ENCODE results near the gene PIH1D2. TPM values are rescaled to one million over a fixed set of nuclear protein-coding genes. Genes with fewer than 3 reads are reported as not detected.

The PIH1D2 gene
- total and polyA plus RNA-seq, 2 donors (not counting 3 experiments of a cell fraction or from before 2014, with no cell fraction given), result 0.51 to 1.3 TPM

DNA sequence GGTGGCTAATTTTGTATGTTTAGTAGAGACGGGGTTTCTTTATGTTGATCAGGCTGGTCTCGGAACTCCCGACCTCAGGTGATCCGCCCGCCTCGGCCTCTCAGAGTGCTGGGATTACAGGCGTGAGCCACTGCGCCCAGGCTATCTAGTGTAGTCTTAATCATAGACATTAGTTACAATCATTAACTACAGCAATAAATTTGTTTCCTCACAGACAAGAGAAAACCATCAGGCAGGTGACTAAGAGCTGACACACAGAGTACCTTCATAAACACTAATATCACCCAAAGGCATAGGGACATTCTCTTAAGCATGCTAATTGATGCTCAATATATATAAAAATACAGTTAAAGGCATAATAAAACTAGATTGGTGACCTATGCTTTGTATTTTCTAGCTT, 32.3 kb upstream of the PIH1D2 start:
- Histone ChIP-seq H3K27me3 (ENCODE audit: control insufficient read depth in 2 of 2, insufficient read depth in 2 of 2, low read length in 2 of 2) (no peaks in the 10 kb centered on the region), H3K4me2 (ENCODE audit: insufficient read depth, low read length) (no peak overlapping the region), H3K9me3 (replicated peaks; ENCODE audit: control insufficient read depth, insufficient read depth, low read length) (no peaks in the 10 kb centered on the region), H3K9me1 (replicated peaks; ENCODE audit: control insufficient read depth, extremely low read depth, insufficient read depth, low read length) (no peaks in the 10 kb centered on the region), H3K27ac (ENCODE audit: insufficient read depth, low read depth, low read length) (no peak overlapping the region), H3K36me3 (ENCODE audit: control insufficient read depth in 2 of 2, extremely low read depth in 1 of 2, insufficient read depth in 2 of 2, low read length in 2 of 2) (no peaks in the 10 kb centered on the region), H3K79me2 (ENCODE audit: control insufficient read depth, insufficient read depth, low read length) (no peaks in the 10 kb centered on the region), H3K4me3 (replicated peaks in 1 of 3; ENCODE audit: insufficient read depth in 1 of 3, low read depth in 1 of 3, low read length in 3 of 3) (no peak overlapping the region), H3K9ac (replicated peaks; ENCODE audit: extremely low read depth, insufficient read depth, low read length) (no peak overlapping the region), H4K20me1 (replicated peaks; ENCODE audit: control insufficient read depth, extremely low read depth, insufficient read depth, low read length) (no peaks in the 10 kb centered on the region), H2AFZ (ENCODE audit: low read depth, low read length) (no peak overlapping the region), H3K4me1 (ENCODE audit: control insufficient read depth, extremely low read depth, insufficient read depth, low read length) (no peaks in the 10 kb centered on the region)
- DNase-seq (ENCODE audit: low read depth, low spot score) (no peak), FAIRE-seq (no peak)
- BruUV-seq (replicated peaks), result no TSS peak
- intact Hi-C loops (cut with micrococcal nuclease) (no loop called here), dilution Hi-C loops (cut with MboI; ENCODE audit: extremely low pct_ligation_motif_present, low sequenced_read_pairs) (no loop called here)
- TF ChIP-seq GATA2 (IDR thresholded peaks at IDR 0.05; ENCODE audit: insufficient read depth, insufficient read length, low read depth, low read length) (no peak), MYC (IDR thresholded peaks at IDR 0.05; ENCODE audit: low read depth, low read length) (no peak), EZH2 (IDR thresholded peaks at IDR 0.05; ENCODE audit: borderline replicate concordance, low read depth, low read length, severe bottlenecking) (no peak), FOS (IDR thresholded peaks at IDR 0.05; ENCODE audit: borderline replicate concordance, insufficient read depth, low read length) (no peak), JUN (IDR thresholded peaks at IDR 0.05; ENCODE audit: borderline replicate concordance, insufficient read depth, insufficient read length, low read depth) (no peak), POLR2AphosphoS5 (IDR thresholded peaks at IDR 0.05; ENCODE audit: insufficient read depth, low read depth, low read length) (no peak), POLR2A (IDR thresholded peaks at IDR 0.05; ENCODE audit: low read depth, low read length) (no peak)
- TF ChIP-seq, protein P1, sequence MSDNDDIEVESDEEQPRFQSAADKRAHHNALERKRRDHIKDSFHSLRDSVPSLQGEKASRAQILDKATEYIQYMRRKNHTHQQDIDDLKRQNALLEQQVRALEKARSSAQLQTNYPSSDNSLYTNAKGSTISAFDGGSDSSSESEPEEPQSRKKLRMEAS (IDR thresholded peaks at IDR 0.05; ENCODE audit: insufficient read depth, insufficient read length), result no peak
- TF ChIP-seq, protein P2, sequence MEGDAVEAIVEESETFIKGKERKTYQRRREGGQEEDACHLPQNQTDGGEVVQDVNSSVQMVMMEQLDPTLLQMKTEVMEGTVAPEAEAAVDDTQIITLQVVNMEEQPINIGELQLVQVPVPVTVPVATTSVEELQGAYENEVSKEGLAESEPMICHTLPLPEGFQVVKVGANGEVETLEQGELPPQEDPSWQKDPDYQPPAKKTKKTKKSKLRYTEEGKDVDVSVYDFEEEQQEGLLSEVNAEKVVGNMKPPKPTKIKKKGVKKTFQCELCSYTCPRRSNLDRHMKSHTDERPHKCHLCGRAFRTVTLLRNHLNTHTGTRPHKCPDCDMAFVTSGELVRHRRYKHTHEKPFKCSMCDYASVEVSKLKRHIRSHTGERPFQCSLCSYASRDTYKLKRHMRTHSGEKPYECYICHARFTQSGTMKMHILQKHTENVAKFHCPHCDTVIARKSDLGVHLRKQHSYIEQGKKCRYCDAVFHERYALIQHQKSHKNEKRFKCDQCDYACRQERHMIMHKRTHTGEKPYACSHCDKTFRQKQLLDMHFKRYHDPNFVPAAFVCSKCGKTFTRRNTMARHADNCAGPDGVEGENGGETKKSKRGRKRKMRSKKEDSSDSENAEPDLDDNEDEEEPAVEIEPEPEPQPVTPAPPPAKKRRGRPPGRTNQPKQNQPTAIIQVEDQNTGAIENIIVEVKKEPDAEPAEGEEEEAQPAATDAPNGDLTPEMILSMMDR (IDR thresholded peaks at IDR 0.05; ENCODE audit: extremely low read depth in 1 of 2, insufficient read depth in 1 of 2, low read depth in 1 of 2, low read length in 2 of 2), result no peak
- CTCF ChIA-PET, result interaction anchor here (0.6 to 4.4 kb wide), 2 partner anchors 8 to 58 kb away, joined by 3 to 34 read pairs; no protein-coding TSS in a partner anchor
- POLR2A ChIA-PET, result no interaction called here

Measured in endothelial cell of umbilical vein (primary cell).